IPS-15b (cell line): Measurements from ENCODE around the gene UQCR11.

ENCODE experiments used
- H3K27me3 ChIP-seq: one replicate; pipeline ENCODE4 v1.6.1; 2013; ENCODE audit warnings: low read length; ENCODE audit not compliant: control insufficient read depth, insufficient read depth
- H3K36me3 ChIP-seq: one replicate; pipeline ENCODE4 v1.6.1; 2013; ENCODE audit warnings: low read length; ENCODE audit not compliant: control insufficient read depth, insufficient read depth
- H3K4me1 ChIP-seq: one replicate; pipeline ENCODE4 v1.6.1; 2013; ENCODE audit warnings: mild to moderate bottlenecking, low read length; ENCODE audit not compliant: control insufficient read depth, insufficient read depth
- H3K4me3 ChIP-seq: one replicate; pipeline ENCODE4 v1.5.1; 2013; ENCODE audit warnings: low read depth, low read length
- H3K9ac ChIP-seq: one replicate; pipeline ENCODE4 v1.6.1; 2013; ENCODE audit warnings: low read depth, mild to moderate bottlenecking, low read length
- H3K9me3 ChIP-seq: one replicate; pipeline ENCODE4 v1.6.1; 2013; ENCODE audit warnings: mild to moderate bottlenecking, low read length; ENCODE audit not compliant: control insufficient read depth, insufficient read depth

UQCR11 gene

DNA sequence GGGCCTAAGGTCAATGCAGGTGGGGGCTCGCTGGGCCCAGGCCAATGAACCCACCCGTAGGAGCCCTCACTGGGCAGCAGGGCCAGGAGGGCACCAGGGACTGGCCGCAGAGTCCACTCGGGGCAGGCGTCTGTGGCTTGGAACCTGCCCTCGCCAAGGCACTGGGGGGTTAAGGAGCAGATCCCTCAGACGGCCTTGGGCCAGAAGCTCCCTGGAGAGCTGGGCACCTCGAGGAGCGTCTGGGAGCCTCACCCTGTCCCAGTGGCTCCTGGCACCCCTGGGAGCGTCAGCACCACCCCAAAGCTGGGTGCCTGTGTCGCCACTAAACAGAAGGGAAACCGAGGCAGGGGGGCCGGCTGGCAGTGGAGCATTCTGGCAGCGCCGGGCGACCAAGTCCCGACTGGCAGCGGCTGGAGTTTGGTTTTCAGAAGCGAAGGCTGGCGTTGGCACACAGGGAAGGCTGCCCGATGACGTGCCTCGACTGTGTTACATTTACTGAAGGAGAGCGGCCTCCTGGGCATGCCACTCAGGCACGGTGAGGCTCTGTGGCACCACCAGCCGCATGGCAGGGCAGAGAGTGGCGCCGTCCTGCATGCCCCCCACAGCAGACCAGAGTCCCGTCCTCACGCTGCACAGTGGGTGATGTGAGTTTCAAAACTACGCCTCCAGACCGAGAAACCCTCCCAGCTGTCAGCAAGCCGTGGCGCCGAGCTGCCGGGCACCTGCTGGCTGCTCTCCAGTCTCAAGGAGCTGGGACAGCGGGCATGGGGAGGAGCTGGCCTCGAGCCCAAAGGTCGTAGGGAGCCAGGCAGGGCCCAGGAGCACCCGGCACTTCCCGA lies 28.0 kb downstream of the UQCR11 start:
- H3K4me1 ChIP-seq = no peaks in the 10 kb centered on the region
- H3K4me3 ChIP-seq = no peak overlapping the region
- no peak overlapping the region for H3K9ac ChIP-seq
- H3K36me3 ChIP-seq = peaks cover 31% of the 10 kb centered on the region
- H3K9me3 ChIP-seq = no peaks in the 10 kb centered on the region
- no peaks in the 10 kb centered on the region for H3K27me3 ChIP-seq

DNA sequence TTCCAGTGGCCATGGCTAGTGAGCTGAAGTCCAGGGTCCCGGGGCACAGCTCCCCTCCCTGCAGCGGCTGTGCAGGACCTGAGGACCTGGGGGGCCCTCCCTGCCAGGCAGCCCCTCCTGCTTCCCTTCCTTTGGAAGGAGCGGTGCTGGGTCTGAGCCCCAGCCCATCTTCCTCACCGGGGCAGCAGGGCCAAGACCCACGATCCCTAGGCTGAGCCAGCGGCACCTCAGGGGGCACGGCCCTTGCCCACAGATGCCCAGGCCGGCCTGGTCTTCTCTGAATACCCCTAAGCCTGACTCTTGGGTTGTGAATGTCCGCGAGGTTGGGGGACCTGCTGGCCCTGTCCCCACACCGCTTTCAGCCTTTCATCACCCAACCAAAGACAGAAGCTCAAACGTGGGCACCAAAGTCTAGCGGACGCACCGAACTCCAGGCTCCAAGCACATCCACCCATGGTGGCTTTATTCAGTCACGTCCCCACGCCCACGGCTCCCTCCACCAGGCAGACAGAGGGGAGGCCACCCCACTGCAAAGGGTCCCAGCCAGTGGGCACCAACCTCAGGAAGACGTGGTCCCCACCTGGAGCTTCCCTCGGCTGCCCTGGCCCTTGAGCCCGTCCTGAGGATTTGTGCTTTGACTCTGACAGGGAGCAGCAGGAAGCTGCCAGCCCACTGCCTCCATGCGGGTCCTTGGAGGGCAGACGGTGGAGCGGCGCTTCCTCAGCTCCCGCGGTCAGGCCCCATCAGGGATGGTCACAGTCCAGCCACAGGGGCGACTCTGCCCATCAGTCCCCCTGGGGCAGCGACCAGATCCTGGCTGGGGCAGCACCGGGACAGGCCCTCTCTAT lies 28.8 kb downstream of the UQCR11 start:
- H3K9ac ChIP-seq = no peak overlapping the region
- peaks cover 27% of the 10 kb centered on the region for H3K36me3 ChIP-seq

DNA sequence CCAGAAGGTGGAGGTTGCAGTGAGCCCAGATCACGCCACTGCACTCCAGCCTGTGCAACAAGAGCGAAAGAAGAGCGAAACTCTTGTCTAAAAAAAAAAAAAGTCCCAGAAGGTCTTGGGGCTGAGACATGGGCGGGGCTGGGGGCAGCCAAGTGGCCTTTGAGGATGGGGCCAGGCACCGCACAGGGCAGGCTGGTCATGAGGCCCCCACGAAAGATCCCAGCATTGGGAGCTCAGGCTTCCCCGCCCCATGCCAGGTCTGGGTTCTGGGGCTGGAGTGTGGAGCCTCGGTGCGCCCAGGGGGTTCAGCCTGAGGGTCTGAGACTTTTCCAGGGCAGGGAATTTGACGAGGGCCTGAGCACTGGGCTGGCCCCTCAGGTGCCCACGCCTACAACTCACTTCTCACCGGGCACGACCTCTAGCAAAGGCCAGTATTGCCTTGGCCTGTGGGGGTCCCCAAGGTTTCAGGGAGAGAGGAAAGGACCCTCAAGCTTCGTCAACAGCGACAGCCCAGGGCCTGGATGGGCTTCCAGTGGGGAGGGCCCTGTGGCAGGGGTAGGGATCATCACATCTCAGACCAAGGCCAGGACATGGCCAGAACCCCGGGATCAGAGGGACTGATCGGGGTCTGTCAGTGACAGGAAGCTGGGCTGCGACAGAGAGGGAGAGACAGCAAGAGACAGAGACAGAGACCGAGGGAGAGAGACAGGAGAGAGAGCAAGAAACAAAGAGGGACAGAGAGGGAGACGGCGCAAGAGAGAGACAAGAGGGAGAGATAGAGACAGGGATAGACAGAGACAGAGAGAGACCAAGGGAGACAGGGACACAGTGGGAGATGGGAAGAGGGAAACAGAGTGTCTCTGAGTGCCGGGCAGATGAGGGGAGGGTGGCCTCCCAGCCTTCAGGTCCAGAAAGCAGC lies 29.7 kb downstream of the UQCR11 start:
- no peak overlapping the region for H3K4me3 ChIP-seq
- no peaks in the 10 kb centered on the region for H3K4me1 ChIP-seq
- peaks cover 22% of the 10 kb centered on the region for H3K36me3 ChIP-seq
- no peaks in the 10 kb centered on the region for H3K9me3 ChIP-seq
- no peak overlapping the region for H3K9ac ChIP-seq
- no peaks in the 10 kb centered on the region for H3K27me3 ChIP-seq

More for the DNA sequence above, 28.8 kb downstream of the UQCR11 start:
- H3K9me3 ChIP-seq = no peaks in the 10 kb centered on the region
- H3K4me3 ChIP-seq = no peak overlapping the region
- no peaks in the 10 kb centered on the region for H3K27me3 ChIP-seq
- no peaks in the 10 kb centered on the region for H3K4me1 ChIP-seq

DNA sequence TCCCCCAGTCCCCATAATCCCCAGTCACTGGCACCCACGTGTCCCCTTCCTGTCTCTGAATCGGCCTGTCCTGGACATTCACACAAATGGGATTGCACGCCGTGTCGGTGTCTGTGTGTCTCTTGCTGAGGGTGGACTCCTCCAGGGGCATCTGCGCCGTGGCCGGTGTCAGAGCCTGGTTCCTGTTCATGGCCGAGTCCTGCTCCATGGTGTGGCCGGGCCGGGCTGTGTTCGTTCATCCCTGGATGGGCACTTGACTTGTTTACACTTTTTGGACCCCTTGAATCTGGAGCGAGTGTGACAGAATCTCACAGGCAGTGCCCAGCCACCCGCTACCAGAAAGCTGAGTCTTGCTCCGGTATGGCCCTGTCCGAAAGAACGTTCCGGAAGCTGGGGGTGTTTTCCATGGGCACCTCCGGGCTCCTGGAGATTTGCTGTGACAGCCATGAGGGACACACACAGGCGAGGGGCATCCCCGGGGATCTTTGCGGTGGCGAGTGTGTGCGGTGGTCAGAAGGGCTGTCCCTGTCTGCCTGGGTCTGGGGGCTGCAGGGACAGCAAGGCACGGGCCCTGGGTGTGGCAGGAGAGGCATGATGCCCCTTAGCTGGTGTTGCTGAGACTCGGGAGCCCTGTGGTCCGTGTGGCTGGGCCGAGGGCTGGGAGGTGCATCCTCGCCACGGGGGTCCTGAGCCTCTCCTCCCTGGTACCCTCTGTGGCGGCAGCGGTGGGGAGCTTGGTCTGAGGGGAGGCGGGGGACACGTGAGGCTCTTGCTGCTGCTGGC lies 30.7 kb downstream of the UQCR11 start:
- no peak overlapping the region for H3K4me3 ChIP-seq
- peaks cover 3% of the 10 kb centered on the region for H3K27me3 ChIP-seq
- H3K9me3 ChIP-seq = no peaks in the 10 kb centered on the region
- H3K4me1 ChIP-seq = no peaks in the 10 kb centered on the region
- H3K9ac ChIP-seq = no peak overlapping the region
- peaks cover 16% of the 10 kb centered on the region for H3K36me3 ChIP-seq

DNA sequence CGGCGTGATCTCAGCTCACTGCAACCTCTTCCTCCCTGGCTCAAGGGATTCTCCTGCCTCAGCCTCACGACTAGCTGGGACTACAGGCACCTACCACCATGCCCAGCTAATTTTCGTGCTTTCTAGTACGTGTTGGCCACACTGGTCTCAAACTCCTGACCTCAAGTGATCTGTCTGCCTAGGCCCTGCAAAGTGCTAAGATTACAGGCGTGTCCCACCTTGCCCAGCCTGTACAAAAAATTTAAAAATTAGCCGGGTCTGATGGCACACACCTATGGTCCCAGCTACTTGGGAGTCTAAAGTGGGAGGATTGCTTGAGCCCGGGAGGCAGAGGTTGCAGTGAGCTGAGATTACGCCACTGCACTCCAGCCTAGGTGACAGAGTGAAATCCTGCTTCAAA lies 32.5 kb downstream of the UQCR11 start:
- H3K4me3 ChIP-seq = no peak overlapping the region
- no peaks in the 10 kb centered on the region for H3K9me3 ChIP-seq
- H3K4me1 ChIP-seq = no peaks in the 10 kb centered on the region
- peaks cover 12% of the 10 kb centered on the region for H3K27me3 ChIP-seq
- peaks cover 8% of the 10 kb centered on the region for H3K36me3 ChIP-seq
- H3K9ac ChIP-seq = no peak overlapping the region

DNA sequence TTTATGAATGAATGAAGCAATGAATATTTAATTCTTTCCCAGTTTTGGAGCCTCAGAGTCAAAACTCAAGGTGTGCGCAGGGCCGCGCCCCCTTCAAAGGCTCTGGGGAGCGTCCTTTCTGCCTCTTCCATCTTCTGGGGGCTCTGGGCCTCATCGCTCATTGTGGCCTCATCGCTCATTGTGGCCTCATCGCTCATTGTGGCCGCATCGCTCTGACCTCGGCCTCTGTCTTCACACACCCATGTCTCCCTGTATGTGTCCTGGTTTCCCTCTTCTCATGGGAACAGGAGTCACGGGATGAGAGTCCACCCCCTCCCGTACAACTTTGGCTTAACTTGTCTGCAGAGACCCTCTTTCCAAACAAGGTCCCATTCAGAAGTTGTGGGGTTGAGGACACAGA lies 33.9 kb downstream of the UQCR11 start:
- Histone ChIP-seq H3K4me3 (no peak overlapping the region), H3K36me3 (no peaks in the 10 kb centered on the region), H3K9me3 (no peaks in the 10 kb centered on the region), H3K9ac (no peak overlapping the region), H3K4me1 (no peaks in the 10 kb centered on the region), H3K27me3 (peaks cover 12% of the 10 kb centered on the region)

DNA sequence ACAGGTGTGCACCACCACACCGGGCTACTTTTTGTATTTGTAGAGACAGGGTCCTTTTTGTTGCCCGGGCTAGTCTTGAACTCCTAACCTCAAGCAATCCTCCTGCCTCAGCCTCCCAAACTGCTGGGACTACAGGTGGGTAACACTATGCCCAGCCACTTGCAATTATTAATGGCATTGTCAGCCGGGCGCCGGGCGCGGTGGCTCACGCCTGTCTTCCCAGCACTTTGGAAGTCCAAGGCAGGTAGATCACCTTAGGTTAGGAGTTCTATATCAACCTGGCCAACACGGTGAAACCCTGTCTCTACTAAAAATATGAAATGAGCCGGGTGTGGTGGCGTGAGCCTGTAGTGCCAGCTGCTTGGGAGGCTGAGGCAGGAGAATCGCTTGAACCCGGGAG lies 34.4 kb downstream of the UQCR11 start:
- Histone ChIP-seq H3K9ac (no peak overlapping the region), H3K4me1 (no peaks in the 10 kb centered on the region), H3K4me3 (no peak overlapping the region), H3K27me3 (peaks cover 12% of the 10 kb centered on the region), H3K36me3 (no peaks in the 10 kb centered on the region), H3K9me3 (no peaks in the 10 kb centered on the region)

DNA sequence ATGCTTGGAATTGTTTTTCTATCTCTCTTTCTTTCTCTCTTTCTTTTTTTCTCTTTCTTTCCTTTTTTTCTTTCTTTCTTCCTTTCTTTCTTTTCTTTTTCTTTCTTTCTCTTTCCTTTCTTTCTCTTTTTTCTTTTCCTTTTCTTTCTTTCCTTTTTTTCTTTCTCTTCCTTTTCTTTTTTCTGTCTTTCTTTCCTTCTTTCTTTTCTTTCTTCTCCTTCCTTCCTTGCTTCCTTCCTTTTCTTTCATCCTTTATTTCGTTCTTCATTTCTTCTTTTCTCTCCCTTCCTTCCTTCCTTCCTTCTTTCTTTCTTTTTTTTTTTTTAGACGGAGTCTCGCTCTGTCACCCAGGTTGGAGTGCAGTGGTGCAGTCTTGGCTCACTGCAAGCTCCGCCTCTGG lies 35.3 kb downstream of the UQCR11 start:
- H3K27me3 ChIP-seq = peaks cover 12% of the 10 kb centered on the region
- no peak overlapping the region for H3K4me3 ChIP-seq
- H3K9me3 ChIP-seq = no peaks in the 10 kb centered on the region
- no peak overlapping the region for H3K9ac ChIP-seq
- H3K4me1 ChIP-seq = no peaks in the 10 kb centered on the region
- no peaks in the 10 kb centered on the region for H3K36me3 ChIP-seq

DNA sequence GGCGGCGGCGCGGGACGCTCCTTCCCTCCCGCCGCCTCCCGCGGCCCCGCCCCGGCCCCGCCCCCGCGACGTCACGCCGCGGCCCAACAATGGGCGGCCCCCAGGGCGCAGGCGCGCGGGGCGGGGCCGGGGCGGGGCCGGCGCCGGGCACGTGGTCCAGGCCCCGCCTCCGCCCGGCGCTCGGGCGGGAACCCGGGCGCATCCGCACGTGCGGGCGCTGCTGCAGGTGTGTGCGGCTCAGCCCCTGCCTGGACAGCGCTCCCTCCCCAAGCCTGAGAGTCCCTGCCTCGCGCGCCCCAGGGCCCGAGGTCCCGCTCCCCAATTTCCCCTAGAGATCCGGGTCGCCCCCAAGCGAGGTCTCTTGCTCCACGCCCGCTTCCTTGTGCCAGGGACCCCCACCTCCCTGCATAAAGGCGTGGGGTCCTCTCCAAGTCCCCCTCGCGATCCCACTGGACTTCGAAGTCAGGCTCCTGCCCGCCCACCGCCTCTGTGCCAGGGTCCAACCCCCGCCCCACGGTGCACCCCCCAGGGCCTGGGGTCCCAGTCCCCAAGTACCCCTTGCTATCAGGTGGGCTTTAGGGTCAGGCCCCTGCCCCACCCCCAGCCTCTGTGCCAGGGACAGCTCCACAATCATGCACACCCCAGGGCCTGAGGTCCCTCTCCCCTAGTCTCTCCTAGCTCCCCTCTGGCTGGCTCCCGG lies 36.8 kb downstream of the UQCR11 start, which contains the start of gene MEX3D:
TSS of gene MEX3D (minus strand) at position 6 of the 700 bp plus-strand sequence. CDS start 267 bp downstream, outside the sequence.
- peak within 1 kb of the TSS; percentile 37 for H3K9ac ChIP-seq
- peak within 1 kb of the TSS; percentile 77 for H3K4me3 ChIP-seq
- H3K36me3 ChIP-seq = no peaks in the 10 kb centered on the region
- no peaks in the 10 kb centered on the region for H3K9me3 ChIP-seq
- H3K27me3 ChIP-seq = peaks cover 12% of the 10 kb centered on the region
- H3K4me1 ChIP-seq = no peaks in the 10 kb centered on the region

DNA sequence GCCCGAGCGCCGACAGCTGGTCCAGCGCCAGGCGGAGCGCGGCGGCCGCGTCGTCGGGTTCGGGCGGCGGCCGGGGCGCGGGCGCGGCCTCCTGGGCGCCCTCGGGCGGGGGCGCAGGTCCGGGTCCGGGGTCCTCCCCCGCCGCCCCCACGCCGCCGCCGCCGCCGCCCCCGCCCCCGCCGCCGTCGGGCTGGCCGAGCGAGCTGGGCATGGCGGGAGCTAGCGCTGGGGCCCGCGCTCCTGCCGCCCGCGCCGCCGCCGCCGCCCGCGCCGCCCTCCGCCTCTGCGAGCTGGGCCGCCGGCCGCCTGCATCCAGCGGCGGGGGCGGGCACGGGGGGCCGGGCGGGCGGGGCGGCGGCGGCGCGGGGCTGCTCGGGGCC lies 37.4 kb downstream of the UQCR11 start:
- H3K4me1 ChIP-seq = no peaks in the 10 kb centered on the region
- peaks cover 12% of the 10 kb centered on the region for H3K27me3 ChIP-seq
- no peaks in the 10 kb centered on the region for H3K9me3 ChIP-seq
- H3K4me3 ChIP-seq = no peak overlapping the region
- H3K9ac ChIP-seq = no peak overlapping the region
- H3K36me3 ChIP-seq = no peaks in the 10 kb centered on the region
